MCF 10A (cell line): Measurements from ENCODE around the gene CORO2A. TPM values are rescaled to one million over a fixed set of nuclear protein-coding genes. Genes with fewer than 3 reads are reported as not detected.
A peak's percentile ranks its signal among the peaks of the same experiment; 100 is the strongest.

Experiments used
- BruUV-seq: library from RNA; stranded (reverse); fragments of 400-500 nt; replicated peaks from 2 replicates; lab custom pipeline; 2021; lab: Mats Ljungman, UMichigan
- CTCF ChIA-PET: fragments of 300-600 bp; sonication (Branson Sonifier 250); formaldehyde crosslinking; extraction: SDS; loops from one replicate; lab custom pipeline; 2021; ENCODE audit warnings: antibody characterized with exemption, inconsistent platforms; lab: Yijun Ruan, JAX
- POLR2A ChIA-PET: fragments of 300-600, 350-650 bp; sonication (Branson Sonifier 250); formaldehyde crosslinking; extraction: SDS; loops from one replicate; lab custom pipeline; 2020; ENCODE audit warnings: antibody characterized with exemption, inconsistent platforms; lab: Yijun Ruan, JAX
- DNase-seq: peaks from one replicate; pipeline ENCODE4 v3.0.0-alpha.2; 2018; ENCODE audit not compliant: unreplicated experiment
- H3K27ac Mint-ChIP-seq: one replicate; pipeline ENCODE4 v1.8.0; 2022; ENCODE audit warnings: mild to moderate bottlenecking, low read depth, mixed read lengths; ENCODE audit not compliant: unreplicated experiment
- H3K27me3 Mint-ChIP-seq: one replicate; pipeline ENCODE4 v1.8.0; 2022; ENCODE audit warnings: mixed read lengths; ENCODE audit not compliant: insufficient read depth, unreplicated experiment
- H3K36me3 Mint-ChIP-seq: one replicate; pipeline ENCODE4 v1.8.0; 2022; ENCODE audit warnings: mild to moderate bottlenecking, moderate library complexity, mixed read lengths; ENCODE audit not compliant: insufficient read depth, unreplicated experiment
- H3K4me1 Mint-ChIP-seq: one replicate; pipeline ENCODE4 v1.8.0; 2022; ENCODE audit warnings: mixed read lengths; ENCODE audit not compliant: insufficient read depth, unreplicated experiment
- H3K4me3 Mint-ChIP-seq: one replicate; pipeline ENCODE4 v1.8.0; 2022; ENCODE audit warnings: mild to moderate bottlenecking, moderate library complexity, mixed read lengths; ENCODE audit not compliant: unreplicated experiment
- H3K9me3 Mint-ChIP-seq: one replicate; pipeline ENCODE4 v1.8.0; 2022; ENCODE audit warnings: mixed read lengths; ENCODE audit not compliant: unreplicated experiment
- CTCF ChIP-seq: fragments of 200-600 bp; IDR thresholded peaks from one replicate; pipeline ENCODE4 v1.8.0; 2022; ENCODE audit warnings: antibody characterized with exemption, mild to moderate bottlenecking; ENCODE audit not compliant: unreplicated experiment
- intact Hi-C: fragments of 100-400 bp; cut with micrococcal nuclease; formaldehyde crosslinking; loops from 2 replicates; pipeline ENCODE4 v1.14.1; 2022
- total RNA-seq: library from RNA; stranded (reverse); gene quantifications from 2 replicates; pipeline ENCODE4 v1.2.3, GENCODE V29; 2022

The CORO2A gene
- total RNA-seq, 1 experiment from 2014 or later, result 3.4 TPM

GRCh38 chr9:98083061-98083501 is 109.4 kb downstream of the CORO2A start:
- ChIA-PET POLR2A (interaction anchor here (0.6 kb wide), 1 partner anchor 172 kb away, joined by 3 read pairs; the partner anchor contains the start of gene TBC1D2), CTCF (no interaction called here)
- H3K4me3 Mint-ChIP-seq, result no peak overlapping the region
- intact Hi-C loops, result no loop called here
- no TSS peak for BruUV-seq
- H3K4me1 Mint-ChIP-seq, result no peaks in the 10 kb centered on the region
- H3K27ac Mint-ChIP-seq, result no peak overlapping the region
- no peaks in the 10 kb centered on the region for H3K9me3 Mint-ChIP-seq
- no peak for DNase-seq
- H3K36me3 Mint-ChIP-seq, result peaks cover 48% of the 10 kb centered on the region
- TF ChIP-seq CTCF, result no peak
- H3K27me3 Mint-ChIP-seq, result no peaks in the 10 kb centered on the region

DNA sequence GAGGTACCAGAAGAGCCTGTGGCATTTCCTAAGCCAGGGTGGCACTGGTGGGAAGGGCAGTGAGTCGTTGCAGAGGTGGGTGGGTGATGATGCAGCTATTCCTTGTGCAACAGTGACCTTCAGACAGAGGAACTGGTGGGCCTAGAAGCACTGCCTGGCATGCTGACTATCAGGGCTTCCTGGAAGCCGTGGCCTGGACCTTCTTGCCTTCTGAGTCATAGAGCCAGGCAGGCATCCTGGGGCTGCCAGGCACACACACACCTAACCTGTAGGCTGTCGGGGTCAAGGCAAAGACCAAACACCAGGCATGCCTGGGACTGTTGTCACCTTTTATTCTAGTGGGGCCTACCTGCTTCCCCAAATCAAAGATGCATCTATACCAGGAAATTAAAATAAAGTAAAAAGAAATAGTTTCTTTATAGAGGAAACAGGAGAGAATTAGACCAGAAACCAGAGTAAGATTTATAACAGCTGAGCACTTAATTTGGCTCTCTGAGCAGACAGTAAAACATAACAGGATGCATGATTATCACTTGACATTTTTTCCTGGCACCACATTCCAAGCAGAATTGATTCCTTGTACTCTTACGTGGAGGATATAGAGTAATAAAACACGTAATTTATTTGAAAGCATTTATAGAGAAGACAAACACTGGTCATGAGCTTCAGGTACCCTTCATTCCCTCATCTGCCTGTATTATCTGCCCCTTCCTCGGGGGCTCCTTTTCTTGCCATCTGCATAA is 110.8 kb downstream of the CORO2A start:
- no peak overlapping the region for H3K4me3 Mint-ChIP-seq
- no peaks in the 10 kb centered on the region for H3K9me3 Mint-ChIP-seq
- ChIA-PET CTCF (interaction anchor here (0.6 kb wide), 1 partner anchor 20 kb away, joined by 5 read pairs; no protein-coding TSS in a partner anchor), POLR2A (no interaction called here)
- peaks cover 55% of the 10 kb centered on the region for H3K36me3 Mint-ChIP-seq
- H3K27me3 Mint-ChIP-seq, result no peaks in the 10 kb centered on the region
- DNase-seq, result peak; percentile 87
- intact Hi-C loops, result no loop called here
- H3K27ac Mint-ChIP-seq, result no peak overlapping the region
- BruUV-seq, result no TSS peak
- H3K4me1 Mint-ChIP-seq, result no peaks in the 10 kb centered on the region
- TF ChIP-seq CTCF, result no peak

- CTCF ChIA-PET, result interaction anchor here (0.6 to 1.9 kb wide), 3 partner anchors 8 to 160 kb away, joined by 3 to 8 read pairs (median 6); no protein-coding TSS in a partner anchor
- H3K9me3 Mint-ChIP-seq, result no peaks in the 10 kb centered on the region
- intact Hi-C loops, result no loop called here
- no peak for TF ChIP-seq CTCF
- POLR2A ChIA-PET, result interaction anchor here (0.7 kb wide), 1 partner anchor 743 kb away, joined by 3 read pairs; no protein-coding TSS in a partner anchor
- peaks cover 55% of the 10 kb centered on the region for H3K36me3 Mint-ChIP-seq
- BruUV-seq, result no TSS peak
- H3K4me3 Mint-ChIP-seq, result no peak overlapping the region
- no peak overlapping the region for H3K27ac Mint-ChIP-seq
- no peak for DNase-seq
- no peaks in the 10 kb centered on the region for H3K27me3 Mint-ChIP-seq
- H3K4me1 Mint-ChIP-seq, result no peaks in the 10 kb centered on the region
These were observed 111.7 kb downstream of the CORO2A start for GRCh38 chr9:98080780-98081179.

GRCh38 chr9:98080326-98080725 is 112.1 kb downstream of the CORO2A start:
- BruUV-seq, result no TSS peak
- Mint-ChIP-seq H3K4me3 (no peak overlapping the region), H3K27me3 (no peaks in the 10 kb centered on the region), H3K4me1 (no peaks in the 10 kb centered on the region), H3K9me3 (no peaks in the 10 kb centered on the region), H3K36me3 (peaks cover 55% of the 10 kb centered on the region), H3K27ac (no peak overlapping the region)
- CTCF ChIA-PET, result interaction anchor here (0.6 to 1.9 kb wide), 5 partner anchors 8 to 161 kb away, joined by 3 to 8 read pairs (median 3); partner anchors contain the start of gene TRIM14
- no peak for DNase-seq
- intact Hi-C loops, result no loop called here
- TF ChIP-seq CTCF, result no peak
- POLR2A ChIA-PET, result interaction anchor here (0.7 to 1.5 kb wide), 2 partner anchors 22 to 744 kb away, joined by 3 to 4 read pairs; no protein-coding TSS in a partner anchor
